Spleen (tissue), 11 donors: ENCODE data around the gene PLTP. TPM values are rescaled to one million over a fixed set of nuclear protein-coding genes. Genes with fewer than 3 reads are reported as not detected.

Experiments used
- DNase-seq: peaks from one replicate; pipeline ENCODE4 v3.0.0-alpha.2; 2020
- H3K27ac ChIP-seq, 8 donors: fragments of 200-600 bp; sonication (generic) in 7 of 8; 1 replicate in 4 of 8; 2 replicates in 4 of 8; pipeline versions ENCODE4 v1.5.0 to v1.8.0; 2016 to 2021; ENCODE audit warnings: inconsistent platforms in 4 of 8, mild to moderate bottlenecking in 4 of 8, moderate library complexity in 1 of 8
- H3K27me3 ChIP-seq, 7 donors: fragments of 200-600 bp; sonication (generic) in 6 of 7; replicated peaks in 1 of 7; 1 replicate in 4 of 7; 2 replicates in 3 of 7; pipeline versions ENCODE4 v1.5.0 to v1.8.0; 2016 to 2021; ENCODE audit warnings: inconsistent platforms in 3 of 7, mild to moderate bottlenecking in 1 of 7
- H3K36me3 ChIP-seq, 6 donors: fragments of 200-600 bp; sonication (generic) in 5 of 6; 1 replicate in 4 of 6; 2 replicates in 2 of 6; pipeline versions ENCODE4 v1.5.0 to v1.8.0; 2016 to 2021; ENCODE audit warnings: inconsistent platforms in 2 of 6
- H3K4me1 ChIP-seq, 6 donors: fragments of 200-600 bp; sonication (generic) in 5 of 6; 1 replicate in 3 of 6; 2 replicates in 3 of 6; pipeline versions ENCODE4 v1.5.0 to v1.8.0; 2016 to 2021; ENCODE audit warnings: inconsistent platforms in 3 of 6
- H3K4me3 ChIP-seq, 8 donors: fragments of 200-600 bp; sonication (generic) in 7 of 8; 1 replicate in 4 of 8; 2 replicates in 4 of 8; pipeline versions ENCODE4 v1.5.0 to v1.8.0; 2016 to 2021; ENCODE audit warnings: inconsistent platforms in 4 of 8, mild to moderate bottlenecking in 4 of 8, moderate library complexity in 2 of 8
- H3K9me3 ChIP-seq, 8 donors: fragments of 200-600 bp; sonication (generic) in 7 of 8; 1 replicate in 4 of 8; 2 replicates in 4 of 8; pipeline versions ENCODE4 v1.5.0 to v1.8.0; 2016 to 2021; ENCODE audit warnings: inconsistent platforms in 4 of 8
- CTCF ChIP-seq, 11 experiments: fragments of 200-600 bp in 7 of 11; fragments of 450-650 bp in 4 of 11; sonication (generic) in 4 of 11; IDR thresholded peaks in 8 of 11; conservative IDR thresholded peaks in 3 of 11; 1 replicate in 7 of 11; 2 replicates in 4 of 11; pipeline versions ENCODE4 v1.4.0 to v1.8.0; 2016 to 2021; ENCODE audit warnings: antibody characterized with exemption in 11 of 11, inconsistent platforms in 4 of 11, mild to moderate bottlenecking in 1 of 11
- POLR2A ChIP-seq, 3 donors: fragments of 450-650 bp; IDR thresholded peaks; one replicate each; pipeline ENCODE4 v1.5.1; 2017; ENCODE audit warnings: antibody characterized with exemption in 3 of 3, mild to moderate bottlenecking in 1 of 3
- POLR2AphosphoS5 ChIP-seq, 3 donors: sonication (generic); formaldehyde crosslinking; IDR thresholded peaks; one replicate each; pipeline ENCODE4 v1.5.1; 2017; ENCODE audit warnings: antibody characterized with exemption in 3 of 3
- WGBS, 5 donors: extraction: QIAGEN DNeasy Blood & Tissue Kit in 3 of 5; methylation state at CpG; one replicate each; pipeline versions ENCODE4 v1.1.5 to v1.1.7; 2013 to 2018; 5-methylcytosine and 5-hydroxymethylcytosine counted together
- intact Hi-C: fragments of 100-400 bp; cut with DNase I; formaldehyde crosslinking; loops from one replicate; pipeline ENCODE4 v1.15.0; 2023; ENCODE audit warnings: low total_unique reads
- polyA plus RNA-seq, 3 donors: library from polyadenylated mRNA; stranded (reverse); fragments of 200-250 nt; gene quantifications; one replicate each; pipeline ENCODE4 v1.2.1, GENCODE V29; 2013
- total RNA-seq, 7 donors: library from RNA; depleted of rRNA in 3 of 7; stranded (reverse); fragments of >200 nt in 3 of 7; fragmentation: NEBNext Ultra II Directional in 4 of 7; extraction: Animal tissue kit (Norgen Biotek cat#: 25700) in 4 of 7; gene quantifications; one replicate each; pipeline versions ENCODE4 v1.1.0 to v1.2.1, GENCODE V29; 2016 to 2021
- donor health status: healthy with polysubstance abuse.
- donor health status: DM: no; HTN: no; CAD: no; lungs with moderate emphysema.
- donor health status: DM: no; HTN: no; CAD: no.
- donor health status: Bipolar disorder and iron deficiency.
- donor health status: healthy.
- donor health status: DM: no; HTN: no; CAD: no.
- donor health status: DM: yes; HTN: yes; CAD: no.

Gene PLTP
- total and polyA plus RNA-seq, 10 donors: 7.5 to 430 (median 40.7) TPM

- Histone ChIP-seq H3K4me1 (peaks cover 29 to 64% (median 35%) of the 10 kb centered on the region in 6 donors), H3K27me3 (no peaks in the 10 kb centered on the region), H3K27ac (no peak overlapping the region), H3K9me3 (no peaks in the 10 kb centered on the region), H3K36me3 (peaks cover 0 to 69% (median 27%) of the 10 kb centered on the region in 6 donors), H3K4me3 (no peak overlapping the region)
- DNase-seq: no peak
- 88 to 94% (median 93%) methylated on average over 2 of the region's 2 CpGs for WGBS, 5 donors
- TF ChIP-seq CTCF (IDR thresholded peaks at IDR 0.05 in 8 of 11, conservative IDR thresholded peaks at IDR 0.05 in 3 of 11) (no peak), POLR2AphosphoS5 (IDR thresholded peaks at IDR 0.05) (no peak), POLR2A (IDR thresholded peaks at IDR 0.05) (no peak)
- intact Hi-C loops: no loop called here
Observed at GRCh38 chr20:45853484-45853883, 58.5 kb downstream of the PLTP start.

GRCh38 chr20:45852326-45852725 is 59.6 kb downstream of the PLTP start:
- intact Hi-C loops: no loop called here
- Histone ChIP-seq H3K4me3 (no peak overlapping the region), H3K36me3 (peaks cover 0 to 81% (median 36%) of the 10 kb centered on the region in 6 donors), H3K27me3 (no peaks in the 10 kb centered on the region), H3K27ac (no peak overlapping the region), H3K4me1 (peaks cover 22 to 55% (median 27%) of the 10 kb centered on the region in 6 donors), H3K9me3 (no peaks in the 10 kb centered on the region)
- TF ChIP-seq CTCF (IDR thresholded peaks at IDR 0.05 in 8 of 11, conservative IDR thresholded peaks at IDR 0.05 in 3 of 11): no peak
- no peak for TF ChIP-seq POLR2A (IDR thresholded peaks at IDR 0.05)
- TF ChIP-seq POLR2AphosphoS5 (IDR thresholded peaks at IDR 0.05): no peak
- no peak for DNase-seq
- WGBS, 5 donors: 85 to 98% (median 97%) methylated on average over 6 of the region's 6 CpGs

GRCh38 chr20:45851501-45851900 is 60.5 kb downstream of the PLTP start:
- no peak for DNase-seq
- Histone ChIP-seq H3K4me3 (no peak overlapping the region), H3K36me3 (peaks cover 0 to 89% (median 43%) of the 10 kb centered on the region in 6 donors), H3K9me3 (no peaks in the 10 kb centered on the region), H3K27me3 (no peaks in the 10 kb centered on the region), H3K27ac (no peak overlapping the region), H3K4me1 (peaks cover 19 to 50% (median 24%) of the 10 kb centered on the region in 6 donors)
- TF ChIP-seq CTCF (IDR thresholded peaks at IDR 0.05 in 8 of 11, conservative IDR thresholded peaks at IDR 0.05 in 3 of 11): no peak
- no peak for TF ChIP-seq POLR2A (IDR thresholded peaks at IDR 0.05)
- no peak for TF ChIP-seq POLR2AphosphoS5 (IDR thresholded peaks at IDR 0.05)
- intact Hi-C loops: no loop called here

GRCh38 chr20:45850926-45851325 is 61.0 kb downstream of the PLTP start:
- H3K4me1 ChIP-seq: peaks cover 13 to 44% (median 18%) of the 10 kb centered on the region in 6 donors
- H3K27ac ChIP-seq: no peak overlapping the region
- intact Hi-C loops: no loop called here
- WGBS, 5 donors: 65 to 100% (median 91%) methylated on average over 1 of the region's 1 CpG
- H3K4me3 ChIP-seq: no peak overlapping the region
- no peak for DNase-seq
- H3K9me3 ChIP-seq: no peaks in the 10 kb centered on the region
- TF ChIP-seq POLR2AphosphoS5 (IDR thresholded peaks at IDR 0.05) (no peak), CTCF (IDR thresholded peaks at IDR 0.05 in 8 of 11, conservative IDR thresholded peaks at IDR 0.05 in 3 of 11) (no peak), POLR2A (IDR thresholded peaks at IDR 0.05) (no peak)
- peaks cover 0 to 95% (median 49%) of the 10 kb centered on the region in 6 donors for H3K36me3 ChIP-seq
- no peaks in the 10 kb centered on the region for H3K27me3 ChIP-seq
